Calu3 (cell line): ENCODE measurements around the gene TM7SF2. TPM values are rescaled to one million over a fixed set of nuclear protein-coding genes. Genes with fewer than 3 reads are reported as not detected.
"Not testable (repeated sequence)": the region's sequence is repeated elsewhere in the genome, so short reads cannot be mapped to it uniquely, and the experiment has no call there.

Source experiments
- BruUV-seq: library from RNA; stranded (reverse); fragments of 400-500 nt; replicated peaks from 2 replicates; lab custom pipeline; 2021; lab: Mats Ljungman, UMichigan
- CTCF ChIA-PET: fragments of 300-600 bp; sonication (Branson Sonifier 250); formaldehyde crosslinking; loops from one replicate; lab custom pipeline; 2022; ENCODE audit warnings: antibody characterized with exemption; lab: Charles Lee
- DNase-seq: peaks from one replicate; pipeline ENCODE4 v3.0.0; 2022
- H3K27ac Mint-ChIP-seq: one replicate; pipeline ENCODE4 v1.8.0; 2022; ENCODE audit warnings: mixed read lengths; ENCODE audit not compliant: unreplicated experiment
- H3K27me3 Mint-ChIP-seq: one replicate; pipeline ENCODE4 v1.8.0; 2022; ENCODE audit warnings: mixed read lengths; ENCODE audit not compliant: unreplicated experiment
- H3K36me3 Mint-ChIP-seq: one replicate; pipeline ENCODE4 v1.8.0; 2022; ENCODE audit warnings: mild to moderate bottlenecking, moderate library complexity, mixed read lengths; ENCODE audit not compliant: insufficient read depth, unreplicated experiment
- H3K4me1 Mint-ChIP-seq: one replicate; pipeline ENCODE4 v1.8.0; 2022; ENCODE audit warnings: mild to moderate bottlenecking, low read depth, mixed read lengths; ENCODE audit not compliant: unreplicated experiment
- H3K4me3 Mint-ChIP-seq: one replicate; pipeline ENCODE4 v1.8.0; 2022; ENCODE audit warnings: mild to moderate bottlenecking, low read depth, moderate library complexity, mixed read lengths; ENCODE audit not compliant: unreplicated experiment
- H3K9me3 Mint-ChIP-seq: one replicate; pipeline ENCODE4 v1.8.0; 2022; ENCODE audit warnings: low read depth, mixed read lengths; ENCODE audit not compliant: unreplicated experiment
- CTCF ChIP-seq: fragments of 200-600 bp; IDR thresholded peaks from one replicate; pipeline ENCODE4 v1.8.0; 2022; ENCODE audit warnings: antibody characterized with exemption; ENCODE audit not compliant: unreplicated experiment
- intact Hi-C: fragments of 100-400 bp; cut with micrococcal nuclease; formaldehyde crosslinking; loops from one replicate; pipeline ENCODE4 v1.10.0; 2022; ENCODE audit not compliant: unreplicated experiment
- total RNA-seq: library from RNA; stranded (reverse); gene quantifications from 2 replicates; pipeline ENCODE4 v1.2.3, GENCODE V29; 2022

Gene TM7SF2
- total RNA-seq, 1 experiment from 2014 or later = 41.2 TPM

GRCh38 chr11:65118097-65118837 lies 6.6 kb downstream of the TM7SF2 start:
- Mint-ChIP-seq H3K4me1 (peaks cover 28% of the 10 kb centered on the region), H3K27ac (peak overlapping the region; percentile 90), H3K4me3 (peak overlapping the region; percentile 82), H3K27me3 (no peaks in the 10 kb centered on the region), H3K9me3 (no peaks in the 10 kb centered on the region), H3K36me3 (peaks cover 90% of the 10 kb centered on the region)
- no peak for DNase-seq
- CTCF ChIA-PET = interaction anchor here (1.3 to 1.4 kb wide), 2 partner anchors 8 to 63 kb away, joined by 3 to 8 read pairs; partner anchors contain the start of gene CAPN1
- no TSS peak for BruUV-seq
- no peak for TF ChIP-seq CTCF
- intact Hi-C loops = loop anchor here (5.0 to 10.0 kb wide), 2 partner anchors 273 to 331 kb away; partner anchors contain the start of gene CDC42BPG

GRCh38 chr11:65118891-65119669 lies 7.4 kb downstream of the TM7SF2 start:
- peaks cover 85% of the 10 kb centered on the region for H3K36me3 Mint-ChIP-seq
- CTCF ChIA-PET = interaction anchor here (1.3 kb wide), 1 partner anchor 9 kb away, joined by 3 read pairs; no protein-coding TSS in a partner anchor
- BruUV-seq, H3K27me3 Mint-ChIP-seq, H3K9me3 Mint-ChIP-seq, DNase-seq, H3K4me3 Mint-ChIP-seq: not testable (repeated sequence)
- peak overlapping the region; percentile 25 for H3K27ac Mint-ChIP-seq
- H3K4me1 Mint-ChIP-seq = peaks cover 23% of the 10 kb centered on the region
- intact Hi-C loops = loop anchor here (5.0 to 10.0 kb wide), 2 partner anchors 274 to 332 kb away; partner anchors contain the start of gene CDC42BPG

- H3K36me3 Mint-ChIP-seq = peaks cover 86% of the 10 kb centered on the region
- no peak for TF ChIP-seq CTCF
- CTCF ChIA-PET = no interaction called here
- no TSS peak for BruUV-seq
- no peak for DNase-seq
- peaks cover 25% of the 10 kb centered on the region for H3K4me1 Mint-ChIP-seq
- H3K9me3 Mint-ChIP-seq = no peaks in the 10 kb centered on the region
- no peaks in the 10 kb centered on the region for H3K27me3 Mint-ChIP-seq
- no peak overlapping the region for H3K27ac Mint-ChIP-seq
- H3K4me3 Mint-ChIP-seq = no peak overlapping the region
- intact Hi-C loops = loop anchor here (5.0 to 10.0 kb wide), 2 partner anchors 275 to 332 kb away; partner anchors contain the start of gene CDC42BPG
Measured at GRCh38 chr11:65119670-65119995, 8.0 kb downstream of the TM7SF2 start.

- Mint-ChIP-seq H3K9me3 (no peaks in the 10 kb centered on the region), H3K4me1 (peaks cover 25% of the 10 kb centered on the region), H3K27me3 (no peaks in the 10 kb centered on the region), H3K27ac (peak overlapping the region; percentile 99), H3K36me3 (peaks cover 85% of the 10 kb centered on the region), H3K4me3 (peak overlapping the region; percentile 98)
- no TSS peak for BruUV-seq
- intact Hi-C loops = no loop called here
- CTCF ChIA-PET = interaction anchor here (1.8 kb wide), 1 partner anchor 14 kb away, joined by 14 read pairs; the partner anchor contains the start of gene SYVN1
- TF ChIP-seq CTCF = no peak
- DNase-seq = no peak
Measured at GRCh38 chr11:65120831-65121230, 9.2 kb downstream of the TM7SF2 start.
